H1 (cell line): Measurements from ENCODE around the gene SEC22C. TPM values are rescaled to one million over a fixed set of nuclear protein-coding genes. Genes with fewer than 3 reads are reported as not detected.

ENCODE experiments used
- NANOG ChIP-seq: IDR thresholded peaks from 2 replicates; pipeline ENCODE4 v1.6.1; 2011; ENCODE audit warnings: low read length, low read depth, mild to moderate bottlenecking, inconsistent platforms; ENCODE audit not compliant: insufficient read depth, poor library complexity, severe bottlenecking
- TAF1 ChIP-seq: IDR thresholded peaks from 2 replicates; pipeline ENCODE4 v1.6.1; 2011; ENCODE audit warnings: mild to moderate bottlenecking, low read depth, low read length
- polyA plus RNA-seq, 7 experiments: library from polyadenylated mRNA; depleted of rRNA in 3 of 7; stranded (reverse) in 5 of 7; unstranded in 2 of 7; fragments of >200 nt in 5 of 7; fragments of 200-250 nt in 2 of 7; gene quantifications; 1 replicate in 5 of 7; 2 replicates in 1 of 7; 4 replicates in 1 of 7; pipeline versions ENCODE4 v1.2.1 to v1.2.3, GENCODE V29; 2011 to 2013; ENCODE audit warnings: missing spikeins in 2 of 7, mixed read lengths in 2 of 7
- total RNA-seq: library from RNA; stranded (reverse); fragmentation: NEBNext Ultra II Directional; extraction: Animal tissue kit (Norgen Biotek cat#: 25700); gene quantifications from 2 replicates; pipeline ENCODE4 v1.2.1, GENCODE V29; 2021
- TF ChIP-seq, protein P1 (sequence below): IDR thresholded peaks from 2 replicates; pipeline ENCODE4 v1.6.1; 2012; ENCODE audit warnings: low read length, inconsistent platforms

SEC22C gene
- total and polyA plus RNA-seq, 2 of the 8 experiments (the other 6 are each of a cell fraction or from before 2014, with no cell fraction given): 23.4 to 38.3 TPM

DNA sequence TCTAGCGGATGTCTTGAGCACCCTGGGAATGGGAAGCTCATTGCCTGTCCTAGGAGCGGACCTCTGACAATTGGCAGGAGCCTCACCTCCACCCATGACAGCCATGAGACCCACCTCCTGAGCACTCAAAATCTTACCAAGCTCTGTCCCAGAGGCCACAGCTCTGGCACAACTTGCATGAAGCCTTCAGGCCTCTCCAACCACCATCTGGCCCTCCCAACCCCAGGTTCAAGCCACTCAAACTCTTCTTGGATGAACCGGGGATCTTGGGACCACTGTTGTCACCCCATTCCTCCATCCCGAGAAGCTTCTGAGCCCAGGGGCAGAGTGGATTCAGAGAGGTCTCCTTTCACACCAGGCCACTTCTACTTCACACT lies 77.8 kb downstream of the SEC22C start (continued):
- TF ChIP-seq, protein P1, sequence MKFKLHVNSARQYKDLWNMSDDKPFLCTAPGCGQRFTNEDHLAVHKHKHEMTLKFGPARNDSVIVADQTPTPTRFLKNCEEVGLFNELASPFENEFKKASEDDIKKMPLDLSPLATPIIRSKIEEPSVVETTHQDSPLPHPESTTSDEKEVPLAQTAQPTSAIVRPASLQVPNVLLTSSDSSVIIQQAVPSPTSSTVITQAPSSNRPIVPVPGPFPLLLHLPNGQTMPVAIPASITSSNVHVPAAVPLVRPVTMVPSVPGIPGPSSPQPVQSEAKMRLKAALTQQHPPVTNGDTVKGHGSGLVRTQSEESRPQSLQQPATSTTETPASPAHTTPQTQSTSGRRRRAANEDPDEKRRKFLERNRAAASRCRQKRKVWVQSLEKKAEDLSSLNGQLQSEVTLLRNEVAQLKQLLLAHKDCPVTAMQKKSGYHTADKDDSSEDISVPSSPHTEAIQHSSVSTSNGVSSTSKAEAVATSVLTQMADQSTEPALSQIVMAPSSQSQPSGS: no peak
- no peak for TF ChIP-seq NANOG
- no peak for TF ChIP-seq TAF1
